BE2C (cell line): ENCODE measurements around the gene PCDHA5.
"Not testable (repeated sequence)": the region's sequence is repeated elsewhere in the genome, so short reads cannot be mapped to it uniquely, and the experiment has no call there.

Source experiments
- DNase-seq: peaks from one replicate; pipeline ENCODE4 v3.0.0-alpha.2; 2020
- H3K27me3 ChIP-seq: fragments of 250-450 bp; sonication (Bioruptor Pico); 2 replicates; pipeline ENCODE4 v1.5.1; 2020; ENCODE audit warnings: mild to moderate bottlenecking
- H3K36me3 ChIP-seq: fragments of 250-450 bp; sonication (Bioruptor Pico); 2 replicates; pipeline ENCODE4 v1.5.1; 2020; ENCODE audit warnings: mild to moderate bottlenecking
- H3K4me1 ChIP-seq: fragments of 250-450 bp; sonication (Bioruptor Pico); 2 replicates; pipeline ENCODE4 v1.5.1; 2020
- H3K4me3 ChIP-seq: 2 replicates; pipeline ENCODE4 v1.5.1; 2011; ENCODE audit warnings: low read depth, low read length
- H3K9me3 ChIP-seq: fragments of 250-450 bp; sonication (Bioruptor Pico); 2 replicates; pipeline ENCODE4 v1.5.1; 2020
- CTCF ChIP-seq: IDR thresholded peaks from 2 replicates; pipeline ENCODE4 v1.5.1; 2012; ENCODE audit warnings: mild to moderate bottlenecking, low read depth, low read length

Gene PCDHA5

DNA sequence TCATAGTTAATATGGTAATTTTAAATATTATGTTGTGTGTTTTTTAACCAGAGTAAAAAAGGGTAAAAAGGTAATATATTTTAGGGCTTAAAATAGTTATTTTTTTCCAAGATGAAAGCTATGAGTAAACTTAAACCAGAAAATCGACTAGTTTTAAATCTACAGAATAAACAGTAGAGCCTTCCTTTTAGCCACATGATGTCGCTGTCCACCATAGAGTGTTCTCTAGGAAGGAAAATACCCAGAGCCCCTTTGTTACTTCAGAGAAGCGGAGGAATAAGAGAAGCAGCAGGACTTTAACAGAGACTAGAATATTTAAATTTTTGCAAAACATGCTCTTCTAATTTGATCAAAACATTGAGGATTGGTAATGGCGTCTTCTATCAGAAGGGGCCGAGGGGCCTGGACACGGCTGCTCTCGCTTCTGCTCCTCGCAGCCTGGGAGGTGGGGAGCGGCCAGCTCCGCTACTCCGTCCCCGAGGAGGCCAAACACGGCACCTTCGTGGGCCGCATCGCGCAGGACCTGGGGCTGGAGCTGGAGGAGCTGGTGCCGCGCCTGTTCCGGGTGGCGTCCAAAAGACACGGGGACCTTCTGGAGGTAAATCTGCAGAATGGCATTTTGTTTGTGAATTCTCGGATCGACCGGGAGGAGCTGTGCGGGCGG, 26.7 kb upstream of the PCDHA5 start, which contains the start of gene PCDHA2:
Gene PCDHA2 (plus strand): TSS at position 258 of the 664 bp plus-strand sequence.
- Histone ChIP-seq H3K4me3 (peak within 1 kb of the TSS; percentile 88), H3K27me3 (no peaks in the 10 kb centered on the region), H3K4me1 (no peaks in the 10 kb centered on the region), H3K36me3 (no peaks in the 10 kb centered on the region; the same call in 1 of the 2 replicates), H3K9me3 (no peaks in the 10 kb centered on the region; the same call in none of the 2 replicates)
- DNase-seq: peak; percentile 59
- TF ChIP-seq CTCF: peak; percentile 87

DNA sequence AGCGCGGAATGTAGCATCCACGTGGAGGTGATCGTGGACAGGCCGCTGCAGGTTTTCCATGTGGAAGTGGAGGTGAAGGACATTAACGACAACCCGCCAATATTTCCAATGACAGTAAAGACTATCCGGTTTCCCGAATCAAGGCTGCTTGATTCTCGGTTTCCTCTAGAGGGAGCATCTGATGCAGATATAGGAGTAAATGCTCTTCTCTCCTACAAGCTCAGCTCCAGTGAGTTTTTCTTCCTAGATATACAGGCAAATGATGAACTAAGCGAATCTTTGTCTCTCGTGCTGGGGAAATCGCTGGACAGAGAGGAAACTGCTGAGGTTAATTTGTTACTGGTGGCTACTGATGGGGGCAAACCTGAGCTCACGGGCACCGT, 26.2 kb upstream of the PCDHA5 start:
- TF ChIP-seq CTCF: peak; percentile 85
- Histone ChIP-seq H3K36me3 (no peaks in the 10 kb centered on the region; the same call in 1 of the 2 replicates), H3K27me3 (no peaks in the 10 kb centered on the region), H3K4me1 (no peaks in the 10 kb centered on the region), H3K4me3 (peak overlapping the region; percentile 88), H3K9me3 (no peaks in the 10 kb centered on the region; the same call in none of the 2 replicates)
- DNase-seq: peak; percentile 57

- H3K4me1 ChIP-seq, H3K4me3 ChIP-seq, H3K27me3 ChIP-seq, H3K36me3 ChIP-seq, H3K9me3 ChIP-seq, DNase-seq: not testable (repeated sequence)
Observed at GRCh38 chr5:140796072-140796717, 25.2 kb upstream of the PCDHA5 start.

GRCh38 chr5:140796718-140797095, 24.7 kb upstream of the PCDHA5 start:
- Histone ChIP-seq H3K9me3 (peaks cover 6% of the 10 kb centered on the region), H3K4me3 (no peak overlapping the region), H3K36me3 (peaks cover under 1% of the 10 kb centered on the region), H3K27me3 (no peaks in the 10 kb centered on the region), H3K4me1 (no peaks in the 10 kb centered on the region)
- TF ChIP-seq CTCF: no peak
- no peak for DNase-seq

- TF ChIP-seq CTCF: no peak
- Histone ChIP-seq H3K4me3 (no peak within 1 kb of the TSS), H3K9me3 (peaks cover 8% of the 10 kb centered on the region), H3K36me3 (peaks cover 8% of the 10 kb centered on the region), H3K4me1 (no peaks in the 10 kb centered on the region), H3K27me3 (no peaks in the 10 kb centered on the region)
- DNase-seq: no peak
Observed at GRCh38 chr5:140800816-140801493, 20.5 kb upstream of the PCDHA5 start, which contains the start of gene PCDHA3. Gene PCDHA3, plus strand, starts transcription at chr5:140801057.

- Histone ChIP-seq H3K27me3 (no peaks in the 10 kb centered on the region), H3K4me1 (no peaks in the 10 kb centered on the region), H3K4me3 (no peak overlapping the region), H3K36me3 (peaks cover 8% of the 10 kb centered on the region), H3K9me3 (peaks cover 8% of the 10 kb centered on the region; the same call in 1 of the 2 replicates)
- DNase-seq: no peak
- TF ChIP-seq CTCF: no peak
Observed at GRCh38 chr5:140801494-140801841, 19.9 kb upstream of the PCDHA5 start.

DNA sequence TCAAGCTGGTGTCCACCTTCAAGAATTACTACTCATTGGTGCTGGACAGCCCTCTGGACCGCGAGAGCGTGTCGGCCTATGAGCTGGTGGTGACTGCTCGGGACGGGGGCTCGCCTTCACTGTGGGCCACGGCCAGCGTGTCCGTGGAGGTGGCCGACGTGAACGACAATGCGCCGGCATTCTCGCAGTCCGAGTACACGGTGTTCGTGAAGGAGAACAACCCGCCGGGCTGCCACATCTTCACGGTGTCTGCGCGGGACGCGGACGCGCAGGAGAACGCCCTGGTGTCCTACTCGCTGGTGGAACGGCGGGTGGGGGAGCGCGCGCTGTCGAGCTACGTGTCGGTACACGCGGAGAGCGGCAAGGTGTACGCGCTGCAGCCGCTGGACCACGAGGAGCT, 19.0 kb upstream of the PCDHA5 start:
- DNase-seq, H3K4me3 ChIP-seq, H3K36me3 ChIP-seq, H3K27me3 ChIP-seq, H3K4me1 ChIP-seq, H3K9me3 ChIP-seq: not testable (repeated sequence)
